ACHN (cell line): ENCODE measurements around the gene CHRNB1.

Experiments used
- DNase-seq: peaks from one replicate; pipeline ENCODE4 v3.0.0-alpha.2; 2015
- in situ Hi-C: cut with HindIII; loops from 2 replicates; pipeline ENCODE4 v1.10.0; 2017; ENCODE audit warnings: low sequenced_read_pairs, low pct_ligation_motif_present, low pct_unique_long_range_greater_than_20kb

CHRNB1 gene

GRCh38 chr17:7435676-7436555 is 8.9 kb upstream of the CHRNB1 start:
- peak; percentile 42 for DNase-seq
- in situ Hi-C loops = no loop called here

GRCh38 chr17:7436556-7437368 is 8.1 kb upstream of the CHRNB1 start:
- DNase-seq = no peak
- in situ Hi-C loops = no loop called here

GRCh38 chr17:7437369-7437863 is 7.4 kb upstream of the CHRNB1 start:
- no peak for DNase-seq
- in situ Hi-C loops = no loop called here

GRCh38 chr17:7437950-7438614 is 6.8 kb upstream of the CHRNB1 start:
- no peak for DNase-seq
- in situ Hi-C loops = no loop called here

GRCh38 chr17:7438656-7439460 is 6.0 kb upstream of the CHRNB1 start:
- DNase-seq = no peak
- in situ Hi-C loops = no loop called here

GRCh38 chr17:7439462-7440112 is 5.3 kb upstream of the CHRNB1 start, which contains the start of gene FGF11:
Gene FGF11 (plus strand): TSS chr17:7439512. CDS start chr17:7439621, 109 bp downstream.
- in situ Hi-C loops = no loop called here
- peak; percentile 12 for DNase-seq

- DNase-seq = peak; percentile 71
These were observed 4.6 kb upstream of the CHRNB1 start for GRCh38 chr17:7440113-7440833.

GRCh38 chr17:7440834-7441195 is 4.0 kb upstream of the CHRNB1 start:
- in situ Hi-C loops = no loop called here
- DNase-seq = peak; percentile 60

More at GRCh38 chr17:7440113-7440833, 4.6 kb upstream of the CHRNB1 start:
- in situ Hi-C loops = no loop called here

GRCh38 chr17:7441266-7441665 is 3.6 kb upstream of the CHRNB1 start:
- in situ Hi-C loops = no loop called here
- DNase-seq = no peak

GRCh38 chr17:7442142-7442541 is 2.7 kb upstream of the CHRNB1 start:
- no peak for DNase-seq
- in situ Hi-C loops = no loop called here

- peak; percentile 21 for DNase-seq
- in situ Hi-C loops = no loop called here
These were observed 1.1 kb upstream of the CHRNB1 start for GRCh38 chr17:7443499-7444485.

- peak; percentile 93 for DNase-seq
- in situ Hi-C loops = no loop called here
These were observed 733 bp downstream of the CHRNB1 start for GRCh38 chr17:7445619-7445968.

GRCh38 chr17:7448461-7448860 is 3.6 kb downstream of the CHRNB1 start:
- in situ Hi-C loops = no loop called here
- no peak for DNase-seq

- no peak for DNase-seq
- in situ Hi-C loops = no loop called here
These were observed 15.2 kb downstream of the CHRNB1 start for GRCh38 chr17:7459961-7460545.

- DNase-seq = no peak
- in situ Hi-C loops = no loop called here
These were observed 16.2 kb downstream of the CHRNB1 start for GRCh38 chr17:7460850-7461660.
